22Rv1 (cell line): ENCODE measurements around the gene KDELR1.

Experiments
- H3K27ac ChIP-seq: fragments of 450-650 bp; 2 replicates; pipeline ENCODE4 v1.5.1; 2017
- ZFX ChIP-seq: fragments of 450-650 bp; IDR thresholded peaks from 2 replicates; pipeline ENCODE4 v1.6.1; 2017; ENCODE audit warnings: antibody characterized with exemption, borderline replicate concordance
- TF ChIP-seq, protein P1 (sequence below): fragments of 450-650 bp; IDR thresholded peaks from 2 replicates; pipeline ENCODE4 v1.5.1; 2017; ENCODE audit warnings: mild to moderate bottlenecking

KDELR1 gene

DNA sequence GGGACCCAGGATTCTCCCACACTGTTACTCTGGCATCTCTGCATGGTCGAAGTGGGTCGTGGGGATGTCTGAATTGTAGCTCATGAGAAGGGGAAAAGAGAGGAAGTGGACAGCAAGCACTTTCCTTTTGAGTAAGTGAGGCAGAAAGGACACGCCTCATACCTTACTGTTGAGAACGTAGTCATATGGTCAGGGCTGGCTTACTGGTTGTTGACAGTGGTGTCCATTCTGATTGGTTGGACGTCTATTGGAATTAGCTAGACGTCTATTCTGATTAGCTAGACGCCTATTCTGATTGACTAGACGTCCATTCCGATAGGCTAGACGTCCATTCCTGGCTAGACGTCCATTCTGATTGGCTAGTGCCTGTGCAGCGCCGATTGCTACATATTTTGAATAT, 14.5 kb upstream of the KDELR1 start:
- H3K27ac ChIP-seq, result no peak overlapping the region

DNA sequence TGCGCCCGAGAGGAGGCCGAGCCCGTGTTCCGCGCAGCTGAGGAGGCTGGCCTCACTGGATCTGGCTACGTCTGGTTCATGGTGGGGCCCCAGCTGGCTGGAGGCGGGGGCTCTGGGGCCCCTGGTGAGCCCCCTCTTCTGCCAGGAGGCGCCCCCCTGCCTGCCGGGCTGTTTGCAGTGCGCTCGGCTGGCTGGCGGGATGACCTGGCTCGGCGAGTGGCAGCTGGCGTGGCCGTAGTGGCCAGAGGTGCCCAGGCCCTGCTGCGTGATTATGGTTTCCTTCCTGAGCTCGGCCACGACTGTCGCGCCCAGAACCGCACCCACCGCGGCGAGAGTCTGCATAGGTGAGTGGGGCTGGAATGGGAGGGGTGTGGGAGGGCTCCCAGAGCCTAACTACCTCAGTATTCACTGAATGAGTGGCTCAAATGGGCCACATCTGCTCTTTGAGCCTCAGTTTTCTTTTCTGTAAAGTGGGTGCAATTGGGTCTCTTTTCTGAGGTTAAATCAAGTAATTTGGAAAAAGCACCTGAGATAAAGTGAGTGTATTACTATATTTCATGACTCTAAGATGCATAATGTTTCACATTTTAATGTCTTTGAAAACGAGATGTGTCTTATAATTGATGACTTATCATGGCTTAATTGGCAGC, 13.8 kb upstream of the KDELR1 start:
- H3K27ac ChIP-seq, result no peak overlapping the region
- TF ChIP-seq, protein P1, sequence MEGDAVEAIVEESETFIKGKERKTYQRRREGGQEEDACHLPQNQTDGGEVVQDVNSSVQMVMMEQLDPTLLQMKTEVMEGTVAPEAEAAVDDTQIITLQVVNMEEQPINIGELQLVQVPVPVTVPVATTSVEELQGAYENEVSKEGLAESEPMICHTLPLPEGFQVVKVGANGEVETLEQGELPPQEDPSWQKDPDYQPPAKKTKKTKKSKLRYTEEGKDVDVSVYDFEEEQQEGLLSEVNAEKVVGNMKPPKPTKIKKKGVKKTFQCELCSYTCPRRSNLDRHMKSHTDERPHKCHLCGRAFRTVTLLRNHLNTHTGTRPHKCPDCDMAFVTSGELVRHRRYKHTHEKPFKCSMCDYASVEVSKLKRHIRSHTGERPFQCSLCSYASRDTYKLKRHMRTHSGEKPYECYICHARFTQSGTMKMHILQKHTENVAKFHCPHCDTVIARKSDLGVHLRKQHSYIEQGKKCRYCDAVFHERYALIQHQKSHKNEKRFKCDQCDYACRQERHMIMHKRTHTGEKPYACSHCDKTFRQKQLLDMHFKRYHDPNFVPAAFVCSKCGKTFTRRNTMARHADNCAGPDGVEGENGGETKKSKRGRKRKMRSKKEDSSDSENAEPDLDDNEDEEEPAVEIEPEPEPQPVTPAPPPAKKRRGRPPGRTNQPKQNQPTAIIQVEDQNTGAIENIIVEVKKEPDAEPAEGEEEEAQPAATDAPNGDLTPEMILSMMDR, result no peak

More for the DNA sequence above, 14.5 kb upstream of the KDELR1 start:
- TF ChIP-seq ZFX, result no peak
- TF ChIP-seq, protein P1, result no peak

DNA sequence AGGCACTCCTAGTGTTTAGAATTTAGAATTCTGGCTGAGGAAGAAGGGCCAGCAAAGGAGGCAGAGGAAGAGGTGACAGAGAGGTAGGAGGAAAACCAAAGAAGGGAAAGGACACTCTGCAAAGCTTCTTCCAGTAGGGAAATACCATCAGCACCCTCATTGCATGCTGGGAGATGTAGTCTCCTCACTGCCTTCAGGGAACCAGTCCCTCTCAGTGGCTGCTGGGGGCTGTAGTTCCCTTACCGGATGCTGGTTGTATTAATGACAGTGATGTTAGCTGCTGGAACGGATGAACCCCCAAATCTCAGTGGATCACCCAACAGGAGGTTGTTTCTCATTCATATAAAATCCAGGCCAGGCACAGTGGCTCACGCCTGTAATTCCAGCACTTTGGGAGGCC, 12.3 kb upstream of the KDELR1 start:
- no peak for TF ChIP-seq ZFX
- TF ChIP-seq, protein P1, result no peak
- no peak overlapping the region for H3K27ac ChIP-seq

DNA sequence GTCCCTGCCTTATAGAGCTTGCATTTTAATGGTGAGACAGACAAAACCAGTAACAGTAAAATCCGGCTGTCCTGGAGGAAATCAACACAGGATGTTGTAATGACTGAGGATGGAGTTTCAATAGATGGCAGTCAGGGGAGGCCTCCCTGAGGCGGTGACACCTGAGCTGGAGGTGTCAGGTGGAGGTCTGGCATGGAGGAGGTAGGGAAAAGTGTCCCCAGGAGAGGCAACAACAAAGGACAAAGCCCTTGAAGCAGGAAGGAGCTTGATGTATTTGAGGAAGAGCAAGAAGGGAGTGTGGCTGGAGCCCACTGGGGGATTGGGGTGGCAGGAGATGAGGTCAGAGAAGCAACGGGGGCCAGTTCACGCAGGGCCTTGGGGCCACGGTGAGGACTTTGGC, 9.9 kb upstream of the KDELR1 start:
- no peak for TF ChIP-seq ZFX
- TF ChIP-seq, protein P1, result no peak

DNA sequence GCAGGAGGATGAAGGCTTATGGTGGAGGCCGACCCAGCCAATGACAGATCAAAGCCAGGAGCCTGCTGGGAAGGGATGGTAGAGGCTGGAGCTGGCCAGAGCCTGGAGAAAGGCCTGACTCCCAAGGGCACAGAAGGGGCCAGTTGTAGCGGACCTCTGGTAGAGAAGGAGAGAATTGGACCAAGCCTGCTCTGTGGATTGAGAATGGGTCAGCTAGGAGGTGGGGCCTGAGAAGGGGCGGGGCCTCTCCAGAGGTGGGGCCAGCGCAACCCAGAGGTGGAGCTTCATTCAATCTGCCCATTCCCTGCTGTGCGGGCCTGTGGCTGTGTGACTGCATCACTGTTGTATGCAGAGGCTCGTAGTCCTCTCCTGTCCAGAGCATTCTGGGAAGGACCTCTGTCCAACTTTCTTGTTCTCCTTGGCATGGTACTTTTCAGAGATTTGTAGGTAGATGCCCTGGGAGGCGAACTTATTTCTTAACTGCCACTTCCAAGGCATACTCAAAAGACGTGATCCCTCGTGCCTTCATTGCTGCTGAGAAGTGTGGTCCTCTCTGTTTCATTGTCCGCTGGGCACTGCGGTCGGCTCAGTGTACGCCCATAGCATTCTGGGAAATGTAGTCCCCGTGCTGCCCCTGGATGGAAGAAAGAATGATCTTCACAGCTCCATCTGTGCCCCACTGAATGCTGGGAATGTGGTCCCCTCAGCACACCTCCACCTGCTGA, 8.8 kb upstream of the KDELR1 start:
- peak overlapping the region; percentile 96 for H3K27ac ChIP-seq
- TF ChIP-seq ZFX, result no peak
- TF ChIP-seq, protein P1, result no peak

More for the DNA sequence above, 9.9 kb upstream of the KDELR1 start:
- peak overlapping the region; percentile 96; the same call in 1 of the 2 replicates for H3K27ac ChIP-seq

DNA sequence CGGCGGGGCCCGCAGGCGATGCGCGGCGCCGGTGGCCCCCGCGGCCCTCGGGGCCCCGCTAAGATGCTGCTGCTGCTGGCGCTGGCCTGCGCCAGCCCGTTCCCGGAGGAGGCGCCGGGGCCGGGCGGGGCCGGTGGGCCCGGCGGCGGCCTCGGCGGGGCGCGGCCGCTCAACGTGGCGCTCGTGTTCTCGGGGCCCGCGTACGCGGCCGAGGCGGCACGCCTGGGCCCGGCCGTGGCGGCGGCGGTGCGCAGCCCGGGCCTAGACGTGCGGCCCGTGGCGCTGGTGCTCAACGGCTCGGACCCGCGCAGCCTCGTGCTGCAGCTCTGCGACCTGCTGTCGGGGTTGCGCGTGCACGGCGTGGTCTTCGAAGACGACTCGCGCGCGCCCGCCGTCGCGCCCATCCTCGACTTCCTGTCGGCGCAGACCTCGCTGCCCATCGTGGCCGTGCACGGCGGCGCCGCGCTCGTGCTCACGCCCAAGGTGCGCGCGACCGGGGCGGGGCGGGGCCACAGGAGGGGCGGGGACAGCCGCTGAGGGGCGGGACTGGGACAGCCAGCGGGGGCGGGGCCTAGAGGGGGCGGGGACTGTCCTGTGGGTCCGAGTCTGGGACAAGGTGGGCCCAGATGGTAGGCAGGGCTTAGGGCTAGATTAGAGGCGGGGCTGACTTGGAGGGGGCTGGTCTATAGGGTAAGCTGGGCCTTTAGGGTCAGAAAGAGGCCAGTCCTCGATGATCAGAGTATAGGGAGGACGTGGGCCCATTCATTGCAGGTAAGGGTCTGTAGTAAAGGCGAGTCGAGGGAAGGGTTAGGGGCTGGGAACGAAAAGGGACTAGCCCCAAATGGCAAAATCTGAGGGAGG, 7.3 kb upstream of the KDELR1 start:
- peak overlapping the region; percentile 96 for H3K27ac ChIP-seq
- no peak for TF ChIP-seq ZFX
- TF ChIP-seq, protein P1, result no peak
